Activated T-cell treated with anti-CD3 and anti-CD28 coated beads, Interleukin-2, amount 50 U/mL, for 4 hours (primary cell): Measurements from ENCODE around the gene PGBD1. TPM values are rescaled to one million over a fixed set of nuclear protein-coding genes. Genes with fewer than 3 reads are reported as not detected.

ENCODE experiments used
- ATAC-seq, 2 donors: fragments of 200-7000 bp; cut with Tn5 transposase; one replicate each; pipeline ENCODE4 v1.10.0; 2021
- DNase-seq: peaks from one replicate; pipeline ENCODE4 v3.0.0-alpha.2; 2020
- H3K27me3 Mint-ChIP-seq: one replicate; pipeline ENCODE4 v1.8.0; 2021; ENCODE audit warnings: low read depth, mixed read lengths
- H3K36me3 Mint-ChIP-seq: one replicate; pipeline ENCODE4 v1.8.0; 2022; ENCODE audit warnings: mixed read lengths; ENCODE audit not compliant: insufficient read depth
- H3K4me1 Mint-ChIP-seq: one replicate; pipeline ENCODE4 v1.8.0; 2021; ENCODE audit warnings: low read depth, mixed read lengths
- H3K4me3 Mint-ChIP-seq: one replicate; pipeline ENCODE4 v1.8.0; 2021; ENCODE audit warnings: mild to moderate bottlenecking, moderate library complexity, mixed read lengths
- H3K9me3 Mint-ChIP-seq: one replicate; pipeline ENCODE4 v1.8.0; 2021; ENCODE audit warnings: mixed read lengths
- total RNA-seq, 3 donors: library from RNA; stranded (reverse); gene quantifications; one replicate each; pipeline ENCODE4 v1.2.1, GENCODE V29; 2021

Gene PGBD1
- total RNA-seq, 3 donors from 2014 or later: 1.7 to 2.7 (median 2.3) TPM

- Mint-ChIP-seq H3K36me3 (peaks cover 2% of the 10 kb centered on the region), H3K4me3 (peak within 1 kb of the TSS; percentile 50)
- peak; percentile 58 to 66 for ATAC-seq
These were observed 22.2 kb upstream of the PGBD1 start, which contains the start of gene NKAPL for GRCh38 chr6:28258877-28259777. TSS of gene NKAPL (plus strand) at chr6:28259297. CDS start at chr6:28259372, 75 bp downstream.

GRCh38 chr6:28263922-28264321 is 17.4 kb upstream of the PGBD1 start:
- no peaks in the 10 kb centered on the region for H3K36me3 Mint-ChIP-seq
- H3K4me3 Mint-ChIP-seq: no peak overlapping the region
- ATAC-seq (no peak), DNase-seq (no peak)
- peaks cover 11% of the 10 kb centered on the region for H3K4me1 Mint-ChIP-seq
- peaks cover 4% of the 10 kb centered on the region for H3K27me3 Mint-ChIP-seq
- H3K9me3 Mint-ChIP-seq: no peaks in the 10 kb centered on the region

More at GRCh38 chr6:28258877-28259777, 22.2 kb upstream of the PGBD1 start, which contains the start of gene NKAPL:
- Mint-ChIP-seq H3K27me3 (peaks cover 17% of the 10 kb centered on the region), H3K9me3 (no peaks in the 10 kb centered on the region), H3K4me1 (peaks cover 5% of the 10 kb centered on the region)
- DNase-seq: peak; percentile 58

- DNase-seq: no peak
- peaks cover 18% of the 10 kb centered on the region for H3K4me1 Mint-ChIP-seq
- H3K36me3 Mint-ChIP-seq: peaks cover 2% of the 10 kb centered on the region
- ATAC-seq: no peak
- peaks cover 2% of the 10 kb centered on the region for H3K27me3 Mint-ChIP-seq
- no peak overlapping the region for H3K4me3 Mint-ChIP-seq
- no peaks in the 10 kb centered on the region for H3K9me3 Mint-ChIP-seq
These were observed 16.5 kb upstream of the PGBD1 start for GRCh38 chr6:28264834-28265401.

- peaks cover 29% of the 10 kb centered on the region for H3K4me1 Mint-ChIP-seq
- ATAC-seq (no peak), DNase-seq (no peak)
- H3K36me3 Mint-ChIP-seq: peaks cover 8% of the 10 kb centered on the region
- H3K4me3 Mint-ChIP-seq: no peak overlapping the region
- H3K27me3 Mint-ChIP-seq: no peaks in the 10 kb centered on the region
- no peaks in the 10 kb centered on the region for H3K9me3 Mint-ChIP-seq
These were observed 14.8 kb upstream of the PGBD1 start for GRCh38 chr6:28266563-28266961.

- Mint-ChIP-seq H3K27me3 (no peaks in the 10 kb centered on the region), H3K9me3 (no peaks in the 10 kb centered on the region), H3K4me1 (peaks cover 29% of the 10 kb centered on the region), H3K36me3 (peaks cover 9% of the 10 kb centered on the region), H3K4me3 (no peak within 1 kb of the TSS)
- DNase-seq: peak; percentile 80
- ATAC-seq: peak; percentile 98
These were observed 14.2 kb upstream of the PGBD1 start, which contains the start of gene ZSCAN26 for GRCh38 chr6:28266962-28267694. TSS of gene ZSCAN26 (plus strand) at chr6:28267143. CDS start at chr6:28271920, 4,777 bp downstream.

- no peak for DNase-seq
- Mint-ChIP-seq H3K4me3 (no peak overlapping the region), H3K36me3 (peaks cover 14% of the 10 kb centered on the region), H3K27me3 (no peaks in the 10 kb centered on the region), H3K4me1 (peaks cover 29% of the 10 kb centered on the region), H3K9me3 (no peaks in the 10 kb centered on the region)
- no peak for ATAC-seq
These were observed 13.7 kb upstream of the PGBD1 start for GRCh38 chr6:28267695-28268059.

GRCh38 chr6:28269492-28269891 is 11.9 kb upstream of the PGBD1 start:
- H3K4me1 Mint-ChIP-seq: peaks cover 26% of the 10 kb centered on the region
- peak; percentile 41 to 56 for ATAC-seq
- no peak for DNase-seq
- H3K4me3 Mint-ChIP-seq: no peak overlapping the region
- no peaks in the 10 kb centered on the region for H3K27me3 Mint-ChIP-seq
- no peaks in the 10 kb centered on the region for H3K9me3 Mint-ChIP-seq
- peaks cover 19% of the 10 kb centered on the region for H3K36me3 Mint-ChIP-seq

- Mint-ChIP-seq H3K4me3 (no peak overlapping the region), H3K36me3 (peaks cover 42% of the 10 kb centered on the region), H3K4me1 (peaks cover 15% of the 10 kb centered on the region), H3K9me3 (no peaks in the 10 kb centered on the region), H3K27me3 (no peaks in the 10 kb centered on the region)
- DNase-seq: no peak
- no peak for ATAC-seq
These were observed 6.5 kb upstream of the PGBD1 start for GRCh38 chr6:28274888-28275287.

GRCh38 chr6:28277746-28278145 is 3.6 kb upstream of the PGBD1 start:
- no peak for DNase-seq
- H3K36me3 Mint-ChIP-seq: peaks cover 30% of the 10 kb centered on the region
- no peak for ATAC-seq
- no peak overlapping the region for H3K4me3 Mint-ChIP-seq
- peaks cover 11% of the 10 kb centered on the region for H3K27me3 Mint-ChIP-seq
- H3K4me1 Mint-ChIP-seq: peaks cover 9% of the 10 kb centered on the region
- no peaks in the 10 kb centered on the region for H3K9me3 Mint-ChIP-seq

GRCh38 chr6:28280595-28281287 is 631 bp upstream of the PGBD1 start:
- peaks cover 5% of the 10 kb centered on the region for H3K4me1 Mint-ChIP-seq
- no peak for ATAC-seq
- H3K9me3 Mint-ChIP-seq: no peaks in the 10 kb centered on the region
- peaks cover 14% of the 10 kb centered on the region for H3K36me3 Mint-ChIP-seq
- H3K27me3 Mint-ChIP-seq: peaks cover 21% of the 10 kb centered on the region
- peak overlapping the region; percentile 77 for H3K4me3 Mint-ChIP-seq
- DNase-seq: no peak

GRCh38 chr6:28282926-28283325 is 1.6 kb downstream of the PGBD1 start:
- H3K36me3 Mint-ChIP-seq: peaks cover 7% of the 10 kb centered on the region
- no peak overlapping the region for H3K4me3 Mint-ChIP-seq
- H3K9me3 Mint-ChIP-seq: no peaks in the 10 kb centered on the region
- ATAC-seq: no peak
- H3K4me1 Mint-ChIP-seq: peaks cover 5% of the 10 kb centered on the region
- H3K27me3 Mint-ChIP-seq: peaks cover 21% of the 10 kb centered on the region
- DNase-seq: no peak

- H3K36me3 Mint-ChIP-seq: peaks cover 5% of the 10 kb centered on the region
- no peaks in the 10 kb centered on the region for H3K9me3 Mint-ChIP-seq
- no peak for ATAC-seq
- H3K4me3 Mint-ChIP-seq: no peak overlapping the region
- no peak for DNase-seq
- no peaks in the 10 kb centered on the region for H3K27me3 Mint-ChIP-seq
- H3K4me1 Mint-ChIP-seq: no peaks in the 10 kb centered on the region
These were observed 10.2 kb downstream of the PGBD1 start for GRCh38 chr6:28291573-28291972.

- no peaks in the 10 kb centered on the region for H3K4me1 Mint-ChIP-seq
- peaks cover 5% of the 10 kb centered on the region for H3K36me3 Mint-ChIP-seq
- H3K9me3 Mint-ChIP-seq: no peaks in the 10 kb centered on the region
- no peak overlapping the region for H3K4me3 Mint-ChIP-seq
- ATAC-seq (no peak), DNase-seq (no peak)
- H3K27me3 Mint-ChIP-seq: no peaks in the 10 kb centered on the region
These were observed 14.0 kb downstream of the PGBD1 start for GRCh38 chr6:28295326-28295725.
